GM21825 (cell line): ENCODE data around the gene OR2V1.
"Not testable (repeated sequence)": the region's sequence is repeated elsewhere in the genome, so short reads cannot be mapped to it uniquely, and the experiment has no call there.

Experiments used
- ATAC-seq: cut with Tn5 transposase; IDR thresholded peaks from one replicate; pipeline ENCODE4 v1.9.1; 2021; ENCODE audit warnings: mild to moderate bottlenecking, moderate library complexity; ENCODE audit not compliant: unreplicated experiment

OR2V1 gene, protein sequence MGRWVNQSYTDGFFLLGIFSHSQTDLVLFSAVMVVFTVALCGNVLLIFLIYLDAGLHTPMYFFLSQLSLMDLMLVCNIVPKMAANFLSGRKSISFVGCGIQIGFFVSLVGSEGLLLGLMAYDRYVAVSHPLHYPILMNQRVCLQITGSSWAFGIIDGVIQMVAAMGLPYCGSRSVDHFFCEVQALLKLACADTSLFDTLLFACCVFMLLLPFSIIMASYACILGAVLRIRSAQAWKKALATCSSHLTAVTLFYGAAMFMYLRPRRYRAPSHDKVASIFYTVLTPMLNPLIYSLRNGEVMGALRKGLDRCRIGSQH

DNA sequence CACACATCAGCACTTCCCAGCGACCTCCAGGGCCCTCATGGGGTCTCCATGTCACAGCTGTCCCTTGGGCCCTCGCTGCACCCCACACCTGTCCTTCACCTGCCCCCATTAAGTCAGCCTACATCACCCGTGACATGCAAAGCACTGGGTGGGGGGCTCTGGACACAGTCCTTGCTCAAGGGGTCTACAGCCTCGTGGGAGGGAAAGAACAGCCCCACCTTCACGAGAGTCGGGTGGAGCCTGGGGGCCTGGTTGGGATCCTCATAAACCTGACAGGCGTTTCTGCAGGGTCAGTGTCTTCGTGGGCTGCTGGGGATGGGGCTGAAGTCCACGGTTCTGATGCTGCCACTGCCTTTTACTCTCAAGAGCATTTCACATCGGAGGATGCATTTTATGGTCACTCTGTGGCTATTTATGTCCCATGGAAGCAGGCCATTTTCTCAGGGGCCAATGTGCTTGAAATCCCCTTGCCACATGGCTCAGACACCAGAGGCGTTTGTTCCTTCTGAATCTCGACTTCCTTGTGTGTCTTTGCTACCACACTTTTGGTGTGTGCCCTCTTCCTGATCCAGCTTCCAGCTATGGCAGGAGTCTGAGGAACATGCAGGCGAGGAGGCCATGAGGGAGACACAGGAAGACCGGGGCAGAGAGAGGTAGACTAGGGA lies at the start of gene OR2V1:
Gene OR2V1 (minus strand): TSS at position 338 of the 665 bp plus-strand sequence. CDS start 5,865 bp downstream, outside the sequence.
- no peak for ATAC-seq

DNA sequence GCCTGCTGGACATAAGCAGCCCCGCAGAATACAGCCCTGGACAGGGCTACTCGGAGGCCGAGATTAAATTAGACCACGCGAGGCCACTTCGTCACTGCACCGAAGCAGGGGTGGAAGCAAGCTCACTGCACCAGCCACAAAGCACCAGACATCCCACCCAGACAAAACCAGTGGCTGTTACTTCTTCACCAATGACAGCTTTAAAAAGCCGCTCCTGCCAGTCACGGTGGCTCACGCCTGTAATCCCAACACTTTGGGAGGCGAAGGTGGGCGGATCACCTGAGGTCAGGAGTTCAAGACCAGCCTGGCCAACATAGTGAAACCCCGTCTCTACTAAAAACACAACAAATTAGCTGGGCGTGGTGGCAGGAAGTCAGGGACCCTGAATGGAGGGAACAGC lies 46.6 kb upstream of the OR2V1 start:
- ATAC-seq: not testable (repeated sequence)

DNA sequence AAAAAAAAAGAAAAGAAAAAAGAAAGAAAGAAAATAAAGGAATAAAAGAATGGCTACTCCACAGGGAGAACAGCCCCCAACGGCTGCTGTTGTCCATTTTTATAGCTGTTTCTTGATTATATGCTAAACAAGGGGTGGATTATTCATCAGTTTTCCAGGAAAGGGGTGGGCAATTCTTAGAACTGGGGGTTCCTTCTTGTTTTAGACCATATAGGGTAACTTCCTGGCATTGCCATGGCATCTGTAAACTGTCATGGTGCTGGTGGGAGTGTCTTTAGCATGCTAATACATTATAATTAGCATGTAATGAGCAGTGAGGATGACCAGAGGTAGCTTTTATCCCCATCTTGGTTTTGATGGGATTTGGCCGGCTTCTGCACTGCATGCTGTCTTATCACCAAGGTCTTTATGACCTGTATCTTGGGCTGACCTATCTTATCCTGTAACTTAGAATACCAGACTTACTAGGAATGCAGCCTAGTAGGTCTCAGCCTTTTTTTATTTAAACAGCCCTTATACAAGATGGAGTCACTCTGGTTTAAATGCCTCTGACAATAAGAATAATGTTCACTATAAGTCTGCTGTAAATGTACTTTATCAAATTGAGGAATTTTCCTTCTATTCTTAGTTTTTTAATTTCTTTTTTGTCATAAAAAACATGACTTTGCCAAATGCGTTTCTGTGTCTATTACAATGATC lies 45.4 kb upstream of the OR2V1 start:
- ATAC-seq: no peak

DNA sequence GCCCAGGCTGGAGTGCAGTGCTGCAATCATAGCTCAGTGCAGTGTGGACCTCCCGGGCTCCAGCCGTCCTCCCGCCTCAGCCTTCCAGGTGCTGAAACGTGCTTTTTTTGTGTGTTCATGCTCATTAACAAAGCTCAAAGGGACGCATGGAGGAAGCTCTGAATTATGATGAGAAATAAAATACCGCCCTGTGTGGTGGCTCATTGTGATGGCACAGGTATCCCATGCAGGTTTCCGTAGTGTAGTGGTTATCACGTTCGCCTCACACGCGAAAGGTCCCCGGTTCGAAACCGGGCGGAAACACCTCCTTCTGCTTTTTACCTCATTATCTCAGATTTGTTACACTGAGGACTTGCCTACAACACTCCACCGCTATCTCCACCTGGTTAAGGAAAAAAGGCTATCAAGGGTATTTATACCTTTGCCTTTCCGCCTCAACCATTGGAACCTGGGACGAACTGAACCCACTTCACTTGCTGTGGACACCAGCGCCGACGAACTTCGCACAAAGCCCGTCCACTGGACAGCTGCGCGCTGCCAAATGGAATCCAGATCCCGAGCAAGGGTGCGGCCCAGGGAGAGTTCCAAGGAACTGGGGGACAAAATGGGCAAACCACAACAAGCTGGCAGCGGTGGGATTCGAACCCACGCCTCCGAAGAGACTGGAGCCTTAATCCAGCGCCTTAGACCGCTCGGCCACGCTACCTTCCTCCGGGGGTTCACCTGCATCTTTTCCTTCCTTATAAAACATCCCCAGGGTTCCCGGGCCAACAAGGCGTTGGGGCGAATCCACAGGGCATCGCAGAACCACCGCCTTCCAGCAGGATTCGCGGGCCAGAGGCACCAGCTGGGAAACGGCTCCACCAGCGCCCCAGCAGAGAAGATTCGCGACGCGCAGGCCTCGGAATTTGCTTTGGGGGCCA lies 42.7 kb upstream of the OR2V1 start:
- ATAC-seq: peak; percentile 42

DNA sequence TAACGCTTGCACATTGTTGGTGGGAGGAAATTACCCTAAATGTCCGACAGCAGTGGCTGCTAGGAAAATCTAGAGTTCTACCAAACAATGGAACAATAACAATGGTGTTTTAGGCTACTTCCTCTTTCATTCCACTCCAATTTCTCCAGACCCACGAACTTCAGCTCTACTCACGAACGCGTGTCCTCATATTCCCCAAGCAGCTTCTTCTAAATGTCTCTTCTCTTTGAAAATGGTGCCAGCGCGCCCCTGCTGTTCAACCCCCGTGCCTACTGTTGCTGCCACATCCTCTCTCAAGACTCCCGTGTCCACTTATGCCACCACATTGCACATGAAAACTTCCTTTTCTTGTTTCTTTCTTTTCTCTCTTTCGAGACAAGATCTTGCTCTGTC lies 42.1 kb upstream of the OR2V1 start:
- ATAC-seq: peak; percentile 29

DNA sequence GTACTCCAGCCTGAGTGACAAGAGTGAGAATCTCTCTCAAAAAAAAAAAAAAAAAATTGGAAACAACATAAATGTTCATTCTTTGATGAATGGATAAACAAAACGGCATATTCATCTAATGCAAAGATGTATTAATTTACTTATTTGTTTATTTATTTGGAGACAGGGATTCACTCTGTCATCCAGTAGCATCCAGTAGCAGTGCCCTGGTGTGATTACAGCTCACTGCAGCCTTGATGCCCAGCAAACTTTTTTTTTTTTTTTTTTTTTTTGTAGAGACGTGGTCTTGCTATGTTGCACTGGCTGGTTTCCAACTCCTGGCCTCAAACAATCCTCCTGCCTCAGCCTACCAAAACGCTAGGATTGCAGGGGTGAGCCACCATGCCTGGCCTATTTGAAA lies 40.8 kb upstream of the OR2V1 start:
- ATAC-seq: no peak

DNA sequence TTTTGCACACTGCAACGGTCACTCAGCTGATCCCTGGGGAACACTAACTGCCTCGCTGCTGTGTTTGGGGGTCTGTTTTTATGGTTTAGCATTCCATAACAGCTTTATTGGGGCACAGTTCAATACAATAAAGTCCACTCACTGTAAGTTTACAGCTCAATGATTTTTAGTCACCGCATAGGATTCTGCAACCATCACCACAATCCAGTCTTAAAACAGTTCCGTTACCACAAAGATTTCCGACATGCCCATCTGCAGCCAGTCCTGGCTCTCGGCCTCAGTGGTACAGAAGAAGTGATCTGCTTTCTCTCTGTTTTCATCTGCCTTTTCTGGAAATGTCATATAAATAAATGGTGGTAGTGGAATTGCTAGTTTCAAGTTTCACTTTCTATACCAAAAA lies 40.0 kb upstream of the OR2V1 start:
- ATAC-seq: no peak

DNA sequence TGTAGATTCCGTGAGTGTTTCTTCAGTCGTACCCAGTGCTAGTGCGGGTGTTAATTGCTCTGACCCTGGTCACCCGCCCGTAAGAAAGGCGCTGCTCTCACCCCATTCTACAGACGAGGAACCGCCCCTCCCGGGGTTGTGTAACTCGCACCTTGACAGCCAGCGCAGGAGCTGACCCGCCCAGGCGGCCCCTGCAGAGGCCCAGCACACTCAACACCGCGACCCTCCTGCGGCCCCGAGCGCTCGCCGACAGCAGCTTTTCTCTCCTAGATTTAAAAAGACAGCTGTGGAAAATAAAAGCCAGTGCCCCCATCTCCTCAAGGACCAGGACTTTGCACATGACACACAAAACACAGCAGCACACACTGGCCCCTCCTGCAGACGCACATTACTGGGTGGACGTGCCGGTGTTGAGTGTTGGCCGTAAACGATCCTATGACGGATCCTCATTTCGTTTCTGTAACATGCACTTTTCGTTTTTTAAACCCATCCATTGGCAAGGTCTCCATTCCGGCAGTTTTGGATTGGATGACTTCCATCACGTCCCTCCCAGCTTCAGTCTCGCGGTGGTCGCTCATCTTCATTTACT lies 39.4 kb upstream of the OR2V1 start:
- no peak for ATAC-seq

DNA sequence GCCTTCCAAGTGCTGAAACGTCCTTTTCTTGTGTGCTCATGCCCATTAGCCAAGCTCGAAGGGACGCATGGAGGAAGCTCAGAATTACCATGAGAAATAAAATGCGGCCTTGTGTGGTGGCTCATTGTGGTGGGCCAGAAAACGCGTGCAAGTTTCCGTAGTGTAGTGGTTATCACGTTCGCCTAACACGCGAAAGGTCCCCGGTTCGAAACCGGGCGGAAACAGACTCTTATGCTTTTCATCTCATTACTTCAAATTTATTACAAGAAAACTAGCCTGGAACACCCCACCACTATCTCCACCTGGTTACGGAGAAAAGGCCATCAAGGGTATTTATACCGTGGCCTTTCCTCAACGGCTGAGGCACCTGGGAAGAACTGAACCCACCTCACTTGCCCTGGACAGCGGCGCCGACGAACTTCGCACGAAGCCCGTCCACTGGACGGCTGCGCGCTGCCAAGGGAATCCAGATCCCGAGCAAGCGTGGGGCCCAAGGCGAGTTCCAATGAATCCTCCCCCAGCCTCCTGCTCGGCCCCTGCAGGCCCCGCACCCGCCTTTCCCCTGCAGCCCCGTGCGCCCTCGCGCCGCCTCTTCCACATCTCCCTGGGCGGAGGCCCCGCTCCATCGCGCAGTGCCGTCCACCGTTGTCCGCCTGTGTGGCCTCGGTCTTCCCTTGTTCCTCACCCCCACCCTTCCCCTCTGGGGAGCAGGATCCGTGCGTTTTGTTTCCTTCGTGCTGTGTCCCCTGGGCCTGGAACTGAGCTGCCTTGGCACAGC lies 38.7 kb upstream of the OR2V1 start:
- ATAC-seq: peak; percentile 45

DNA sequence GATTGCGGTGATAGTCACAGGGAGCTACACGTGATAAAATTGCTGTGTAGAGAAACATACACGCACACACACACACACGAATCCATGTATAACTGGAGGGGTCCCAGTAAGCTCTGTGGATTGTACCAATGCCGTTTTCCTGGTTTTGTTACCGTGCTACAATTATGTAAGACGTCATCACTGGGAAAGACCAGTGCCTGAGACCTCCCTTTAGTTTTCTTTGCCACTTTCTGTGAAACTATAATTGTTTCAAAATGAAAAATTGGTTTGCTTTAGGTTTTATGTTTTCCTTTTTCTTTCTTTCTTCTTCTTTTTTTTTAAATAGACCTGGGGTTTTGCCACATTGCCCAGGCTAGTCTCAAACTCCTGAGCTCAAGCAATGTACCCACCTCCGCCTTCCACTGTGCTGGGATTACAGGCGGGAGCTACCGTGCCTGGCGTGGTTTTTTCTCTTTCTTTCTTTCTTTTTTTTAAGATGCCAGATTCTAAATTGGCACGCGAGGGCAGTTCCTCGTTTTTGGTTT lies 37.7 kb upstream of the OR2V1 start:
- ATAC-seq: no peak

DNA sequence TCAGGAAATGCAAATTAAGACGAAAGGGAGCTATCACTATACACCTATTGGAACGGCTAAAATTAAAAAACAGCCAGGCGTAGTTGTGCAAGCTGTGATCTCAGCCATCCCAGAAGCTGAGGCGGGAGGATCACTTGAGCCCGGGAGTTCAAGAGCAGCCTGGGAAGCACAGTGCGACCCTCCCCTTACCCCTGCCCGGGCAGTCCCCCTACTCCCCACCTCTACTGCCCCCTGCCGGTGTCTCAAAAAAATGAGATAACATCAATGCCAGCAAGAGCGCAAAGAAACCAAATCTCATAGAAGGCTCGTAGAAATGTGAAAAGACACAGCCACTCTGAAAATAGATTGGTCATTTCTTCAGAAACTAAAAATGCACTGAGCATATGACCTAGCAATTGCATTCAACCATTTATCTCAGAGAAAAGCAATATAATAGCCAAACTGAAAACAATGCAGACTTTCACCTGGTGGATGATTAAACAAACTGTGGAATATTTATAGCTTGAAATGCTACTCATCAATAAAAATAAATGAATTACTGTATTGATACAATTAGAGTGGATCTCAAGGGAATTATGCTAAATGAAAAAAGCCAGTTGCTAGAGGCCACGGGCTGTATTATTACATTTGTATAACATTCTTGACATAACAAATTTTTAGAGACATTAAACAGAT lies 37.0 kb upstream of the OR2V1 start:
- no peak for ATAC-seq

DNA sequence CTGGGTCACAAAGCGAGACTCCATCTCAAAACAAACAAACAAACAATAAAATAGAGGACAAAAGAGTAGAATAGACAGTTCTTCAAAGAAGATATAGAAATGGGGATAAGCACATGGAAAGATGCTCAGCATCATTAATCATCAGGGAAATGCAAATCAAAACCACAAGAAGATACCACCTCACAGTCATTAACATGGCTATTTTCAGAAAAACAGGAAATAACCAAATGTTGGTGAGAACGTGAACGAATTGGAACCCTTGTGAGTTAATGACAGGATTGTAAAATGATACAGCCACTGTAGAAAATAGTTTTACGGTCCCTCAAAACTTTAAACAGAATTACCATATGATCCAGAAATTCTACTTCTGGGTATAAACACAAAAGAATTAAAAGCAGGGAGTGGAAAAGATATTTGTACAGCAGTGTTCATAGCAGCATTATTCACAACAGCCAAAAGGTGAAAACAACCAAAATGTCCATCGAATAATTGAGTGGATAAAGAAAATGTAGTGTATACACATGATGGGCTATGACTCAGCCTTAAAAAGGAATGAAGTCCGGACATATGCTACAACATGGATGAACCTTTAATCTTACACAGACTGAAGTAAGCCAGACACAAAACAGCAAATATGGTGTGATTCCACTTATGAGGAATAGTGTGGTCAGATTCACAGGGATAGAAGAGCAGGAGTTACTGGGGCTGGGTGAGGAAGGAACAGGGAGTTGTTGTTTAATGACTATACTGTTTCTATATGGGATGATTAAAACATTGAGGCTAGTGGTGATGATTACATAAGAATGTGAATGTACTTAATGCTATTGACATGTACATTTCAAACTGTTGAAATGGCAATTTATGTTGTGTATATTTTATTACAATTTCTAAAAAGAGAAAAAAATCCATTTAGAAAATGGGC lies 36.1 kb upstream of the OR2V1 start:
- ATAC-seq: no peak

DNA sequence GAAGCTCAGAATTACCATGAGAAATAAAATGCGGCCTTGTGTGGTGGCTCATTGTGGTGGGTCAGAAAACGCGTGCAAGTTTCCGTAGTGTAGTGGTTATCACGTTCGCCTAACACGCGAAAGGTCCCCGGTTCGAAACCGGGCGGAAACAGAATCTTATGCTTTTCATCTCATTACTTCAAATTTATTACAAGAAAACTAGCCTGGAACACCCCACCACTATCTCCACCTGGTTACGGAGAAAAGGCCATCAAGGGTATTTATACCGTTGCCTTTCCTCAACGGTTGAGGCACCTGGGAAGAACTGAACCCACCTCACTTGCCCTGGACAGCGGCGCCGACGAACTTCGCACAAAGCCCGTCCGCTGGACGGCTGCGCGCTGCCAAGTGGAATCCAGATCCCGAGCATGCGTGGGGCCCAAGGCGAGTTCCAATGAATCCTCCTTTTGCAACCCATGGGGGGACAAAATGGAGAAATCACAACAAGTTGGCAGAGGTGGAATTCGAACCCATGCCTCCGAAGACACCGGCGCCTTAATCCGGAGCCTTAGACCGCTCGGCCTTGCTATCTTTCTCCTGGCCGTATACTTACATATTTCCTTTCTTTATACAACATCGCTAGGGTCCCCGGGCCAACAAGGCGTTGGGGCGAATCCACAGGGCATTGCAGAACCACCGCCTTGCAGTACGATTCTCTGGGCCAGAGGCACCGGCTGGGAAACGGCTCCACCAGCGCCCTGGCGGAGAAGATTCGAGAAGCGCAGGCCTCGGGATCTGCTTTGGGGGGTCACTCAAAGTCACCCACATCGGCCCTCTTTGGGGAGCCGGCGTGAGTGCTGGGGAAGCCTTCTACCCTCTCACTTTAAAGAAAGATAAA lies 33.3 kb upstream of the OR2V1 start:
- no peak for ATAC-seq

DNA sequence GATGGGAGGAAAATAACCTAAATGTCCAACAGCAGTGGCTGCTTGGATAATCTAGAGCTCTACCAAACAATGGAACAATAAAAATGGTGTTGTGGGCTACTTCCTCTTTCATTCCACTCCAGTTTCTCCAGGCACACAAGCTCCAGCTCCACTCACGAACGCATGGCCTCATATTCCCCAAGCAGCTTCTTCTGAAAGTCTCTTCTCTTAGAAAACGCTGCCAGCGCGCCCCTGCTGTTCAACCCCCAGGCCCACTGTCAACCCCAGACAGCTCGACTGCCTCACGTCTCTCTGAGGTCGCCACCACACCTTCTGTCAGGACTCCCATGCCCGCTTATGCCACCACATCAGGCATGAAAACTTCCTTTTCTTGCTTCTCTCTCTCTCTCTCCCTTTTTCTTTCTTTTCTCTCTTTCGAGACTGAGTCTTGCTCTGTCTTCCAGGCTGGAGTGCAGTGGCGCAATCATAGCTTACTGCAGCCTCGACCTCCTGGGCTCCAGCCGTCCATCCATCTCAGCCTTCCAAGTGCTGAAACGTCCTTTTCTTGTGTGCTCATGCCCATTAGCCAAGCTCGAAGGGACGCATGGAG lies 32.6 kb upstream of the OR2V1 start:
- ATAC-seq: no peak

DNA sequence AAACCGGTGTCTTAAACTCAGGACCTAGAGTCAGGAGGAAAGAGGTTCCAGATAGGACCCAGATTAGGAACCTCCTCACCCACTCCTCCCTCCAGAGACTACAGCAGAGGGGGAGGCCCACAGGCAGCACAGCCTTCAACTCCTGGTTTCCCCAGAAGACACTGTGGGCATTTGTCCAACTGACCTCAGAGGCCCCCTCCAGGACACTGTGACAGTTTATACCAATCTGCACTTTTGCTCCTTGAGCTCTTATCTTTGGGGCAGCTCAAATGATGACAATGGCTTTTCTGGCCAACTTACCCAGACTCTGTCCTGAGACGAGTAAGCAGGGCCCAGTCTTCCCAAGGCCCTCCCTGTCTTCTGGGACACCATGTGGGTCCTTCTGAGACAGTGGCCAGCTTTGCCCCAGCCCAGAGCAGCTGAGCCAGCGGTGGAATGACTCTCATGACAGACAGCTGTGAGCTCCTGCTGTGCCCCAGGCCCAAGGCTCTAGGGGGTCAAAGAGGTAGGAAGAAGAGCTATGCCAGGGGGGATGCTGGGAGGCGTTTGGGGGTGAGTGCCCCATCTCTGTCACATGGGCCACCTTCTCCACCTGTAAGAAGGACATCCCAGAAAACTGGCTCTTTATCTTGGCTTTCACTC lies 30.7 kb upstream of the OR2V1 start:
- ATAC-seq: no peak
